Measurements from ENCODE around the gene MAGEB17.

Gene MAGEB17, protein sequence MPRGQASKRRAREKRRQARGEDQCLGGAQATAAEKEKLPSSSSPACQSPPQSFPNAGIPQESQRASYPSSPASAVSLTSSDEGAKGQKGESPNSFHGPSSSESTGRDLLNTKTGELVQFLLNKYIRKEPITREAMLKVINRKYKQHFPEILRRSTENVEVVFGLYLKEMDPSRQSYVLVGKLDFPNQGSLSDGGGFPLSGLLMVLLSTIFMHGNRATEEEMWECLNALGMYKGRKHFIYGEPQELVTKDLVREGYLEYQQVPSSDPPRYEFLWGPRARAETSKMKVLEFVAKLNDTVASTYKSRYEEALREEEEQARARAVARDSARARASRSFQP

GRCh38 chrX:16167181-16167580 is at the start of gene MAGEB17:
TSS of gene MAGEB17 (plus strand) at chrX:16167481. CDS start at chrX:16170383, 2,902 bp downstream.
- H3K4me1 ChIP-seq (ENCODE audit: insufficient read depth, low read length, poor library complexity, severe bottlenecking) = no peaks in the 10 kb centered on the region
- no peaks in the 10 kb centered on the region for H3K36me3 ChIP-seq (ENCODE audit: insufficient read depth, low read length)
- H3K79me2 ChIP-seq (ENCODE audit: insufficient read depth, low read length) = no peaks in the 10 kb centered on the region
- no peak within 1 kb of the TSS for H2AFZ ChIP-seq (ENCODE audit: low read length)
- no peak within 1 kb of the TSS for H3K4me3 ChIP-seq (ENCODE audit: low read length, poor library complexity, severe bottlenecking)
- H4K20me1 ChIP-seq (ENCODE audit: insufficient read depth, low read length, poor library complexity, severe bottlenecking) = no peaks in the 10 kb centered on the region
- no peaks in the 10 kb centered on the region for H3K27me3 ChIP-seq (ENCODE audit: insufficient read depth, low read length, poor library complexity, severe bottlenecking)
- H3K9me3 ChIP-seq (ENCODE audit: insufficient read depth, low read depth, low read length) = no peaks in the 10 kb centered on the region
- TF ChIP-seq EZH2phosphoT487 (IDR thresholded peaks at IDR 0.05; ENCODE audit: borderline replicate concordance) (no peak), CTCF (conservative IDR thresholded peaks at IDR 0.05; ENCODE audit: low read length) (no peak)
- no peaks in the 10 kb centered on the region for H3F3A ChIP-seq (ENCODE audit: low read depth)
- no peak within 1 kb of the TSS for H3K4me2 ChIP-seq (ENCODE audit: low read depth, low read length, poor library complexity, severe bottlenecking)
- H3K9ac ChIP-seq (ENCODE audit: low read depth, low read length, poor library complexity, severe bottlenecking) = no peak within 1 kb of the TSS
- H3K9me2 ChIP-seq (replicated peaks; ENCODE audit: low read depth, low read length) = no peaks in the 10 kb centered on the region

DNA sequence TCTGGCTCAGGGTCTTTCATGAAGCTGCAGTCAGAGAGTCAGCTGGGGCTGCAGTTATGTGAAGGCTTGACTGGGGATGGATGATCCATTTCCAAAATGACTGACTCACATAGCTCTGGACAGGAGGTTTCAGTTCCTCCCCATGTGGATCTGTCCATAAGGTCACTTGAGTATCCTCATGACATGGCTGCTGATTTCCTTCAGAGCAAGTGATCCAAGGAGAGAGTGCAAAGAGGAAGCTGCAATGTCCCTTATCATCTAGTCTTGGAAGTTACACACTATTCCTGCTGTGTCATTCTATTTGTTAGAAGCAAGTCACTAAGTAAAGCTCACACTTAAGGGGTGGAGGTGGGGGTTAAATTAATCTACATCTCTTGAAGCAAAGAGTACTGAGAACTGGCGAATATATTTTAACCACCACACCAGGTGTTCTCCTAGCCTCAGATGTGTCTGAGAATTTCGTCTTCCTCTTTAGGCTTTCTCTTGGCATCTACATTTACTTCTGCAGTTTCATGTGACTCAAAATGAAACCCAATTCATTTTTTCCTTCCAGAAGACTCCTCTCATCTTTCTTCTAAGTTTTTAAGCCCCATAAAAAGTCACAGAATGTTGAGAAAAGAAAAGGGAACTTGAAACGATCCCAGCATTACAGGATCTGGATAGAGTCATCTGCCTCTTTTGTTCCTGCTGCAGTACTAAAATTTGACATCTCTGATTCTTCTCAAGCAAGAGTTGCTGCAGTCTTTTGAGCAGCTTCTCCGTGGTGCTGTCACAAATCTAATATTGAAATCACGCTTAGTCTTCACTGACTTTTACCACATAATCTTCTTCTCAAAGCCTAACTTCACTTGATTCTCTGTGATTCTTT is 47.7 kb upstream of the MAGEB17 start:
- H3K4me1 ChIP-seq (ENCODE audit: insufficient read depth, low read length, poor library complexity, severe bottlenecking) = no peaks in the 10 kb centered on the region
- H3K4me3 ChIP-seq (ENCODE audit: low read length, poor library complexity, severe bottlenecking) = no peak overlapping the region
- no peak overlapping the region for H3K4me2 ChIP-seq (ENCODE audit: low read depth, low read length, poor library complexity, severe bottlenecking)
- no peak overlapping the region for H3K9ac ChIP-seq (ENCODE audit: low read depth, low read length, poor library complexity, severe bottlenecking)
- no peaks in the 10 kb centered on the region for H3K9me2 ChIP-seq (replicated peaks; ENCODE audit: low read depth, low read length)
- no peaks in the 10 kb centered on the region for H3F3A ChIP-seq (ENCODE audit: low read depth)
- TF ChIP-seq EZH2phosphoT487 (IDR thresholded peaks at IDR 0.05; ENCODE audit: borderline replicate concordance) = no peak
- no peak for TF ChIP-seq CTCF (conservative IDR thresholded peaks at IDR 0.05; ENCODE audit: low read length)
- no peaks in the 10 kb centered on the region for H3K27me3 ChIP-seq (ENCODE audit: insufficient read depth, low read length, poor library complexity, severe bottlenecking)
- no peak overlapping the region for H2AFZ ChIP-seq (ENCODE audit: low read length)
- no peaks in the 10 kb centered on the region for H3K9me3 ChIP-seq (ENCODE audit: insufficient read depth, low read depth, low read length)
- H3K79me2 ChIP-seq (ENCODE audit: insufficient read depth, low read length) = no peaks in the 10 kb centered on the region
- H3K36me3 ChIP-seq (ENCODE audit: insufficient read depth, low read length) = no peaks in the 10 kb centered on the region
- H4K20me1 ChIP-seq (ENCODE audit: insufficient read depth, low read length, poor library complexity, severe bottlenecking) = no peaks in the 10 kb centered on the region

DNA sequence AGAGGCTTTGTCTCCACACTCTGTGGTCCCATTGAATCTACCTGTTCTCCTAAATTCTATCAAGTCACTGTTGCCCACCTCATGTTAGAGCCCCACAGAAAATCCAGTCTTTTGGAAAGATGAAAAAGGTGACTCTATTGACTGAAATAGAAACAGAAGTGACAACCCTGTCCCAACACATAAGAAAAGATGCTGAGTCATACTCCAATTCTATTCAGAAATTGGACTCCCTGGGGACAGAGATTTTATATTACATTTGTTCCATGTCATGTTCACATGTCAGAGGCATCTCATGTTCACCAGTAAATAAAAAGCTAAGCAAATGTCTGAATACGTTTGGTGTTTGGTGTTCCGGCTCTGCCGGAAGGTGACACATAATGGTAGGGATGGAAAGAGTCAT is 46.9 kb upstream of the MAGEB17 start:
- TF ChIP-seq CTCF (conservative IDR thresholded peaks at IDR 0.05; ENCODE audit: low read length) (no peak), EZH2phosphoT487 (IDR thresholded peaks at IDR 0.05; ENCODE audit: borderline replicate concordance) (no peak)
- H3F3A ChIP-seq (ENCODE audit: low read depth) = no peaks in the 10 kb centered on the region
- no peak overlapping the region for H3K9ac ChIP-seq (ENCODE audit: low read depth, low read length, poor library complexity, severe bottlenecking)
- no peaks in the 10 kb centered on the region for H4K20me1 ChIP-seq (ENCODE audit: insufficient read depth, low read length, poor library complexity, severe bottlenecking)
- H2AFZ ChIP-seq (ENCODE audit: low read length) = no peak overlapping the region
- H3K4me3 ChIP-seq (ENCODE audit: low read length, poor library complexity, severe bottlenecking) = no peak overlapping the region
- no peaks in the 10 kb centered on the region for H3K79me2 ChIP-seq (ENCODE audit: insufficient read depth, low read length)
- H3K27me3 ChIP-seq (ENCODE audit: insufficient read depth, low read length, poor library complexity, severe bottlenecking) = no peaks in the 10 kb centered on the region
- no peaks in the 10 kb centered on the region for H3K9me2 ChIP-seq (replicated peaks; ENCODE audit: low read depth, low read length)
- H3K4me1 ChIP-seq (ENCODE audit: insufficient read depth, low read length, poor library complexity, severe bottlenecking) = no peaks in the 10 kb centered on the region
- H3K36me3 ChIP-seq (ENCODE audit: insufficient read depth, low read length) = no peaks in the 10 kb centered on the region
- no peak overlapping the region for H3K4me2 ChIP-seq (ENCODE audit: low read depth, low read length, poor library complexity, severe bottlenecking)
- no peaks in the 10 kb centered on the region for H3K9me3 ChIP-seq (ENCODE audit: insufficient read depth, low read depth, low read length)

All from Loucy (cell line).